GM12878 (cell line): Measurements from ENCODE around the gene ASIC2. TPM values are rescaled to one million over a fixed set of nuclear protein-coding genes. Genes with fewer than 3 reads are reported as not detected.

Experiments
- ATAC-seq: fragments of 200-7000 bp; cut with Tn5 transposase; 3 replicates; pipeline ENCODE4 v1.9.1; 2020; ENCODE audit warnings: mild to moderate bottlenecking, moderate library complexity
- BruUV-seq: library from RNA; stranded (reverse); fragments of 400-500 nt; replicated peaks from 2 replicates; lab custom pipeline; 2021; lab: Mats Ljungman, UMichigan
- CTCF ChIA-PET: fragments of 300-600 bp; sonication (Branson Sonifier 250); formaldehyde crosslinking; extraction: SDS; loops from one replicate; lab custom pipeline; 2021; ENCODE audit warnings: inconsistent platforms; lab: Yijun Ruan, JAX
- POLR2A ChIA-PET: fragments of 350-600 bp; formaldehyde crosslinking; extraction: SDS; loops from one replicate; lab custom pipeline; 2021; ENCODE audit warnings: inconsistent platforms; lab: Charles Lee
- RAD21 ChIA-PET: fragments of 300-600 bp; sonication (Branson Sonifier 250); formaldehyde crosslinking; loops from one replicate; lab custom pipeline; 2023; ENCODE audit warnings: antibody characterized with exemption; ENCODE audit not compliant: unreplicated experiment; lab: Charles Lee
- SMC1A ChIA-PET: fragments of 300-600 bp; sonication (Branson Sonifier 250); formaldehyde crosslinking; loops from one replicate; lab custom pipeline; 2023; ENCODE audit not compliant: unreplicated experiment, uncharacterized antibody; lab: Charles Lee
- DNase-seq: peaks from one replicate; pipeline ENCODE4 v3.0.0-alpha.2; 2011; ENCODE audit warnings: low read depth, low spot score
- FAIRE-seq: peaks from 3 replicates; lab custom pipeline; 2011; peaks lifted over from hg19 to GRCh38; lab: Jason Lieb, UNC
- H2AFZ ChIP-seq: 2 replicates; pipeline ENCODE4 v1.6.0; 2011; ENCODE audit warnings: low read depth, low read length, control low read depth; ENCODE audit not compliant: control insufficient read depth
- H3K27ac ChIP-seq: 2 replicates; pipeline ENCODE4 v1.5.1; 2011; ENCODE audit warnings: control low read depth; ENCODE audit not compliant: control insufficient read depth, insufficient read depth
- H3K27me3 ChIP-seq, 2 experiments: replicated peaks in 1 of 2; 2 replicates each; pipeline versions ENCODE4 v1.6.0 to v1.6.1; 2011; ENCODE audit warnings: low read length in 1 of 2; ENCODE audit not compliant: control insufficient read depth in 2 of 2, insufficient read depth in 2 of 2
- H3K36me3 ChIP-seq, 2 experiments: 2 replicates each; pipeline ENCODE4 v1.5.1; 2011; ENCODE audit warnings: low read length in 1 of 2; ENCODE audit not compliant: control insufficient read depth in 2 of 2, insufficient read depth in 2 of 2
- H3K4me1 ChIP-seq: 2 replicates; pipeline ENCODE4 v1.6.1; 2011; ENCODE audit warnings: mild to moderate bottlenecking, low read length, moderate library complexity, mixed read lengths; ENCODE audit not compliant: control insufficient read depth, insufficient read depth
- H3K4me2 ChIP-seq: 2 replicates; pipeline ENCODE4 v1.6.0; 2011; ENCODE audit warnings: control low read depth; ENCODE audit not compliant: control insufficient read depth, insufficient read depth
- H3K4me3 ChIP-seq: fragments of 200-600 bp; sonication (generic); 2 replicates; pipeline ENCODE4 v1.5.1; 2016
- H3K79me2 ChIP-seq: 2 replicates; pipeline ENCODE4 v1.6.0; 2011; ENCODE audit warnings: low read length; ENCODE audit not compliant: control insufficient read depth, insufficient read depth
- H3K9ac ChIP-seq: 2 replicates; pipeline ENCODE4 v1.8.0; 2011; ENCODE audit warnings: low read length, control low read depth, mixed read lengths; ENCODE audit not compliant: control insufficient read depth, insufficient read depth
- H3K9me3 ChIP-seq: replicated peaks from 3 replicates; pipeline ENCODE4 v1.5.1; 2011; ENCODE audit warnings: mild to moderate bottlenecking, low read length; ENCODE audit not compliant: control insufficient read depth, insufficient read depth
- H4K20me1 ChIP-seq: 2 replicates; pipeline ENCODE4 v1.6.0; 2011; ENCODE audit not compliant: control insufficient read depth, insufficient read depth
- ASH2L ChIP-seq: fragments of 300-600, 200-600 bp; sonication (generic); IDR thresholded peaks from 2 replicates; pipeline ENCODE4 v1.6.1; 2017; ENCODE audit warnings: low read depth, mild to moderate bottlenecking, borderline replicate concordance
- CEBPZ ChIP-seq: fragments of 150-350 bp; IDR thresholded peaks from 2 replicates; pipeline ENCODE4 v1.6.1; 2016; ENCODE audit warnings: low read depth, low read length
- IRF4 ChIP-seq: IDR thresholded peaks from 2 replicates; pipeline ENCODE4 v1.6.1; 2011; ENCODE audit warnings: low read depth, low read length
- NFYB ChIP-seq: IDR thresholded peaks from 2 replicates; pipeline ENCODE4 v1.6.1; 2011; ENCODE audit warnings: low read depth, mild to moderate bottlenecking, low read length, improper control_type of control experiment, moderate library complexity; ENCODE audit not compliant: insufficient read depth
- NKRF ChIP-seq: fragments of 450-650 bp; conservative IDR thresholded peaks from 2 replicates; pipeline ENCODE4 v1.6.1; 2017; ENCODE audit warnings: mild to moderate bottlenecking, moderate library complexity
- PKNOX1 ChIP-seq: fragments of 450-650 bp; IDR thresholded peaks from 2 replicates; pipeline ENCODE4 v1.6.1; 2016; ENCODE audit warnings: mild to moderate bottlenecking
- POLR2A ChIP-seq: IDR thresholded peaks from 2 replicates; pipeline ENCODE4 v1.6.1; 2011; ENCODE audit warnings: low read depth, mild to moderate bottlenecking, low read length
- WGBS: methylation state at CpG from one replicate; pipeline ENCODE4 v1.1.6; 2016; ENCODE audit warnings: low lambda C conversion rate; ENCODE audit not compliant: insufficient replicate concordance, insufficient coverage; ENCODE audit errors: missing lambda C conversion rate; 5-methylcytosine and 5-hydroxymethylcytosine counted together
- in situ Hi-C: fragments of 300-500 bp; cut with MboI; formaldehyde crosslinking; loops from 9 replicates; pipeline ENCODE4 v1.14.3; 2018; ENCODE audit warnings: mixed read lengths
- intact Hi-C: fragments of 100-400 bp; cut with micrococcal nuclease; formaldehyde crosslinking; loops from one replicate; pipeline ENCODE4 v1.14.2; 2022; ENCODE audit not compliant: unreplicated experiment
- polyA plus RNA-seq, 11 experiments: library from polyadenylated mRNA; depleted of rRNA in 4 of 11; unstranded in 6 of 11; stranded (reverse) in 5 of 11; fragments of >200 nt; fragmentation: Nextera tagmentation in 4 of 11; fragmentation: Illumina TruSeq in 1 of 11; extraction: Ambion mirVana in 4 of 11; extraction: Trizol in 1 of 11; gene quantifications; 1 replicate in 1 of 11; 2 replicates in 10 of 11; pipeline versions ENCODE4 v1.2.1 to v1.2.3, GENCODE V29; 2011 to 2016; ENCODE audit warnings: inconsistent platforms in 2 of 11, missing spikeins in 2 of 11, low read depth in 1 of 11
- total RNA-seq, 4 experiments: library from RNA; depleted of rRNA in 3 of 4; stranded (reverse); fragments of >200 nt in 3 of 4; fragmentation: Illumina TruSeq in 1 of 4; extraction: Trizol in 1 of 4; gene quantifications; 2 replicates each; pipeline versions ENCODE4 v1.2.1 to v1.2.3, GENCODE V29; 2013 to 2021

The ASIC2 gene
- total and polyA plus RNA-seq, 10 of the 15 experiments (the other 5 are each of a cell fraction or from before 2014, with no cell fraction given), result not detected

- TF ChIP-seq CEBPZ (no peak), NFYB (no peak), NKRF (no peak), POLR2A (no peak)
- TF ChIP-seq, all 136 proteins: peak for 0
Observed at GRCh38 chr17:33324736-33325135, 31.6 kb upstream of the ASIC2 start (continued).

- CTCF ChIA-PET, result no interaction called here
- in situ Hi-C loops, result no loop called here
- TF ChIP-seq IRF4 (no peak), ASH2L (no peak), PKNOX1 (no peak)
- TF ChIP-seq, all 136 proteins: peak for 0
- Histone ChIP-seq H3K27me3 (no peaks in the 10 kb centered on the region; a peak in 1 of 4 replicates), H3K27ac (no peak overlapping the region), H3K4me2 (no peak overlapping the region), H2AFZ (no peak overlapping the region), H3K36me3 (no peaks in the 10 kb centered on the region), H3K4me3 (no peak overlapping the region), H3K9me3 (no peaks in the 10 kb centered on the region), H3K4me1 (no peaks in the 10 kb centered on the region), H3K9ac (no peak overlapping the region), H4K20me1 (no peaks in the 10 kb centered on the region), H3K79me2 (no peaks in the 10 kb centered on the region)
- ATAC-seq (no peak), FAIRE-seq (no peak), DNase-seq (no peak)
- intact Hi-C loops, result no loop called here
- SMC1A ChIA-PET, result no interaction called here
- WGBS, result 27% methylated on average over 6 of the region's 6 CpGs
- no TSS peak for BruUV-seq
- POLR2A ChIA-PET, result no interaction called here
- RAD21 ChIA-PET, result no interaction called here
Observed at GRCh38 chr17:33322063-33322462, 29.0 kb upstream of the ASIC2 start.
